HG02759 (cell line): ENCODE data around the gene KLC1.
A peak's percentile ranks its signal among the peaks of the same experiment; 100 is the strongest.
"Not testable (repeated sequence)": the region's sequence is repeated elsewhere in the genome, so short reads cannot be mapped to it uniquely, and the experiment has no call there.

ENCODE experiments used
- ATAC-seq: cut with Tn5 transposase; IDR thresholded peaks from one replicate; pipeline ENCODE4 v1.9.1; 2021; ENCODE audit warnings: mild to moderate bottlenecking, moderate library complexity; ENCODE audit not compliant: unreplicated experiment

KLC1 gene

GRCh38 chr14:103628684-103629502 is at the start of gene KLC1:
Gene KLC1, plus strand, starts transcription at chr14:103629211. Its CDS starts 25,354 bp downstream, at chr14:103654565.
- peak; percentile 71 for ATAC-seq

- ATAC-seq, result no peak
These were observed 47.8 kb upstream of the KLC1 start for GRCh38 chr14:103581206-103581605.

GRCh38 chr14:103581954-103582703 is 46.9 kb upstream of the KLC1 start:
- ATAC-seq, result no peak

- ATAC-seq, result no peak
These were observed 44.6 kb upstream of the KLC1 start for GRCh38 chr14:103584326-103584915.

- ATAC-seq, result peak; percentile 92
These were observed 35.4 kb upstream of the KLC1 start for GRCh38 chr14:103593577-103593976.

- no peak for ATAC-seq
These were observed 34.7 kb upstream of the KLC1 start for GRCh38 chr14:103594265-103594664.

- no peak for ATAC-seq
These were observed 31.2 kb upstream of the KLC1 start for GRCh38 chr14:103597623-103598377.

- no peak for ATAC-seq
These were observed 28.5 kb upstream of the KLC1 start for GRCh38 chr14:103600503-103600902.

- ATAC-seq, result no peak
These were observed 24.4 kb upstream of the KLC1 start for GRCh38 chr14:103604620-103605019.

- ATAC-seq, result peak; percentile 70
These were observed 21.9 kb upstream of the KLC1 start for GRCh38 chr14:103606963-103607668.

GRCh38 chr14:103607822-103608221 is 21.2 kb upstream of the KLC1 start:
- ATAC-seq, result no peak

- not testable (repeated sequence) for ATAC-seq
These were observed 19.9 kb upstream of the KLC1 start for GRCh38 chr14:103609081-103609480.

GRCh38 chr14:103611215-103611614 is 17.8 kb upstream of the KLC1 start:
- ATAC-seq, result no peak

- no peak for ATAC-seq
These were observed 15.5 kb upstream of the KLC1 start for GRCh38 chr14:103613517-103613916.

- ATAC-seq, result no peak
These were observed 12.2 kb upstream of the KLC1 start for GRCh38 chr14:103616635-103617300.

- no peak for ATAC-seq
These were observed 10.0 kb upstream of the KLC1 start for GRCh38 chr14:103619057-103619456.

- no peak for ATAC-seq
These were observed 7.2 kb upstream of the KLC1 start for GRCh38 chr14:103621860-103622259.

- no peak for ATAC-seq
These were observed 5.7 kb upstream of the KLC1 start for GRCh38 chr14:103623308-103623707.

GRCh38 chr14:103623883-103624482 is 5.0 kb upstream of the KLC1 start:
- ATAC-seq, result no peak
